HepG2 (cell line): ENCODE data around the gene STK39.

Experiments used
- HMG20B ChIP-seq: conservative IDR thresholded peaks from 2 replicates; pipeline ENCODE4 v1.6.1; 2016; ENCODE audit warnings: missing genetic modification reagents, missing compliant biosample characterization
- MAZ ChIP-seq, 2 experiments: sonication (generic) in 1 of 2; formaldehyde crosslinking in 1 of 2; IDR thresholded peaks; 2 replicates each; pipeline versions ENCODE4 v1.5.0 to v1.6.1; 2012 to 2020; ENCODE audit warnings: low read depth in 2 of 2, mild to moderate bottlenecking in 2 of 2, borderline replicate concordance in 1 of 2, improper control_type of control experiment in 1 of 2, low read length in 1 of 2, missing genetic modification reagents in 1 of 2, moderate library complexity in 1 of 2
- SAFB2 ChIP-seq: sonication (generic); formaldehyde crosslinking; IDR thresholded peaks from 2 replicates; pipeline ENCODE4 v1.5.1; 2020; ENCODE audit warnings: missing genetic modification reagents, low read depth, mild to moderate bottlenecking, borderline replicate concordance
- SIN3A ChIP-seq: IDR thresholded peaks from 2 replicates; pipeline ENCODE4 v1.6.1; 2011; ENCODE audit warnings: low read depth, mild to moderate bottlenecking, control low read depth, low read length, borderline replicate concordance
- YY1 ChIP-seq: IDR thresholded peaks from 2 replicates; pipeline ENCODE4 v1.6.1; 2011; ENCODE audit warnings: low read length, low read depth, moderate library complexity, mild to moderate bottlenecking; ENCODE audit not compliant: insufficient read depth, insufficient replicate concordance
- ZNF44 ChIP-seq: sonication (generic); formaldehyde crosslinking; IDR thresholded peaks from 2 replicates; pipeline ENCODE4 v1.5.1; 2020; ENCODE audit warnings: mild to moderate bottlenecking, missing genetic modification reagents
- ZNF484 ChIP-seq: sonication (generic); formaldehyde crosslinking; IDR thresholded peaks from 2 replicates; pipeline ENCODE4 v1.5.1; 2020; ENCODE audit warnings: mild to moderate bottlenecking, low read depth, missing genetic modification reagents, borderline replicate concordance

GRCh38 chr2:168190590-168191336 lies 56.6 kb downstream of the STK39 start:
- TF ChIP-seq SIN3A (no peak), YY1 (no peak), ZNF44 (CRISPR knock-in tag) (0 out of 2 replicates have a peak, but pooled peaks have one; percentile 27), HMG20B (peak; percentile 38; the same call in 1 of the 2 replicates), ZNF484 (CRISPR knock-in tag) (no peak), MAZ (IDR thresholded peaks at IDR 0.05; ENCODE audit: borderline replicate concordance, low read depth, low read length) (no peak), MAZ (CRISPR knock-in tag; IDR thresholded peaks at IDR 0.05; ENCODE audit: low read depth) (peak; percentile 77), SAFB2 (CRISPR knock-in tag) (no peak; the same call in 1 of the 2 replicates)
